Measurements from ENCODE around the gene CDPF1. TPM values are rescaled to one million over a fixed set of nuclear protein-coding genes. Genes with fewer than 3 reads are reported as not detected.

Gene CDPF1
- total and polyA plus RNA-seq, 2 of the 13 experiments (the other 11 are each of a cell fraction or from before 2014, with no cell fraction given), result 5.2 to 8.1 TPM

DNA sequence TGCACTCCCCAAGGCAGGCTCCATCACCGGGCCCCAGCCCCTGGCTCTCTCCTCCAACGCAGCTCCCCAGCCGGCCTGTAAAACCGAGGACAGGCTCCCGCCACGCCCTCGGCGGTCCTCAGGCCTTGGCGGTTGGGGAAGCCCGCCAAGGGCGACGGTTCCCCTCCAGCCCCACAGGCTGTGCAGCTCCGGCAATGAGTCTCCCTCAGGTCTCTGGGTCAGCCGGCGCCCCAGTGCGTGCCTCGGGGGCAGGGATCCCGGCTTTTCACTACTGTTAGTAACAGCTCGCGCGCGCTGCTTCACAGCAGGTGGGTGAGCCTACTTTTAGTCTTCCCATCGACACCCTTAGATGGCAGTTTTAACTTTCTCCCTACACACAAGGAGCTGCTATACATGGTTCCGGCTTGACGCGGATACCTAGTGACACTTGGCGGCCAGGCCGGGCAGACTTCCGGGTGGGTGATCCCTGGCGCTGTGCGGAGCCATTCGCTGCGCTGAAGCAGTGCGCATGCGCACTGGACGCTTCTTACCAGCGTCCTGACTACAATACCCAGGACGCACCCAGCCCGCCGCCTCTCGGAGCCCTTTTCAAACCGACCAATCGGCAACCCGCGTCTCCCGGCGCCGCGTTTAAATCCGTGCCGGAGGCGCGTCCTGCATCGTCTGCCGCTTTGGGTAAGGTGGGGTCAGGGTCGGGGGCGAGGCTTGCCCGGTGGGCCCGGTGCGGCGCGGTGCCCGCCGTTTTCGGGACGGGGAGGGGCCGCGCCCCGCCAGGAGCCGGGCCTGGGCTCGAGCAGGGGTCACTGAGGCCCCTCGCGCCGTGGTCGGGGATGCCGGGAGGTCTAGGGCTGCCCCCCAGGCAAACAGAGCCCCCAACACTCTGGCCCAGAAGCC lies 46.4 kb upstream of the CDPF1 start, which contains the start of gene GTSE1 (continued):
- TF ChIP-seq, protein P1, sequence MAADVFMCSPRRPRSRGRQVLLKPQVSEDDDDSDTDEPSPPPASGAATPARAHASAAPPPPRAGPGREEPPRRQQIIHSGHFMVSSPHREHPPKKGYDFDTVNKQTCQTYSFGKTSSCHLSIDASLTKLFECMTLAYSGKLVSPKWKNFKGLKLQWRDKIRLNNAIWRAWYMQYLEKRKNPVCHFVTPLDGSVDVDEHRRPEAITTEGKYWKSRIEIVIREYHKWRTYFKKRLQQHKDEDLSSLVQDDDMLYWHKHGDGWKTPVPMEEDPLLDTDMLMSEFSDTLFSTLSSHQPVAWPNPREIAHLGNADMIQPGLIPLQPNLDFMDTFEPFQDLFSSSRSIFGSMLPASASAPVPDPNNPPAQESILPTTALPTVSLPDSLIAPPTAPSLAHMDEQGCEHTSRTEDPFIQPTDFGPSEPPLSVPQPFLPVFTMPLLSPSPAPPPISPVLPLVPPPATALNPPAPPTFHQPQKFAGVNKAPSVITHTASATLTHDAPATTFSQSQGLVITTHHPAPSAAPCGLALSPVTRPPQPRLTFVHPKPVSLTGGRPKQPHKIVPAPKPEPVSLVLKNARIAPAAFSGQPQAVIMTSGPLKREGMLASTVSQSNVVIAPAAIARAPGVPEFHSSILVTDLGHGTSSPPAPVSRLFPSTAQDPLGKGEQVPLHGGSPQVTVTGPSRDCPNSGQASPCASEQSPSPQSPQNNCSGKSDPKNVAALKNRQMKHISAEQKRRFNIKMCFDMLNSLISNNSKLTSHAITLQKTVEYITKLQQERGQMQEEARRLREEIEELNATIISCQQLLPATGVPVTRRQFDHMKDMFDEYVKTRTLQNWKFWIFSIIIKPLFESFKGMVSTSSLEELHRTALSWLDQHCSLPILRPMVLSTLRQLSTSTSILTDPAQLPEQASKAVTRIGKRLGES (CRISPR knock-in tag; IDR thresholded peaks at IDR 0.05; ENCODE audit: borderline replicate concordance), result no peak
- TF ChIP-seq, protein P2, sequence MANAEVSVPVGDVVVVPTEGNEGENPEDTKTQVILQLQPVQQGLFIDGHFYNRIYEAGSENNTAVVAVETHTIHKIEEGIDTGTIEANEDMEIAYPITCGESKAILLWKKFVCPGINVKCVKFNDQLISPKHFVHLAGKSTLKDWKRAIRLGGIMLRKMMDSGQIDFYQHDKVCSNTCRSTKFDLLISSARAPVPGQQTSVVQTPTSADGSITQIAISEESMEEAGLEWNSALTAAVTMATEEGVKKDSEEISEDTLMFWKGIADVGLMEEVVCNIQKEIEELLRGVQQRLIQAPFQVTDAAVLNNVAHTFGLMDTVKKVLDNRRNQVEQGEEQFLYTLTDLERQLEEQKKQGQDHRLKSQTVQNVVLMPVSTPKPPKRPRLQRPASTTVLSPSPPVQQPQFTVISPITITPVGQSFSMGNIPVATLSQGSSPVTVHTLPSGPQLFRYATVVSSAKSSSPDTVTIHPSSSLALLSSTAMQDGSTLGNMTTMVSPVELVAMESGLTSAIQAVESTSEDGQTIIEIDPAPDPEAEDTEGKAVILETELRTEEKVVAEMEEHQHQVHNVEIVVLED (CRISPR knock-in tag; IDR thresholded peaks at IDR 0.05; ENCODE audit: borderline replicate concordance), result peak; percentile 94
- TF ChIP-seq ZSCAN9 (CRISPR knock-in tag; IDR thresholded peaks at IDR 0.05; ENCODE audit: borderline replicate concordance) (no peak), RORA (CRISPR knock-in tag; IDR thresholded peaks at IDR 0.05) (no peak), RFX3 (CRISPR knock-in tag; IDR thresholded peaks at IDR 0.05) (no peak), HES4 (CRISPR knock-in tag; IDR thresholded peaks at IDR 0.05; ENCODE audit: borderline replicate concordance) (peak; percentile 75; the same call in 1 of the 2 replicates), PAWR (CRISPR knock-in tag; IDR thresholded peaks at IDR 0.05; ENCODE audit: borderline replicate concordance) (no peak), ZBTB1 (CRISPR knock-in tag; IDR thresholded peaks at IDR 0.05; ENCODE audit: borderline replicate concordance) (no peak), ZNF180 (CRISPR knock-in tag; IDR thresholded peaks at IDR 0.05; ENCODE audit: borderline replicate concordance, low read depth) (no peak), ZNF382 (CRISPR knock-in tag; IDR thresholded peaks at IDR 0.05; ENCODE audit: borderline replicate concordance) (no peak)
- TF ChIP-seq, protein P3, sequence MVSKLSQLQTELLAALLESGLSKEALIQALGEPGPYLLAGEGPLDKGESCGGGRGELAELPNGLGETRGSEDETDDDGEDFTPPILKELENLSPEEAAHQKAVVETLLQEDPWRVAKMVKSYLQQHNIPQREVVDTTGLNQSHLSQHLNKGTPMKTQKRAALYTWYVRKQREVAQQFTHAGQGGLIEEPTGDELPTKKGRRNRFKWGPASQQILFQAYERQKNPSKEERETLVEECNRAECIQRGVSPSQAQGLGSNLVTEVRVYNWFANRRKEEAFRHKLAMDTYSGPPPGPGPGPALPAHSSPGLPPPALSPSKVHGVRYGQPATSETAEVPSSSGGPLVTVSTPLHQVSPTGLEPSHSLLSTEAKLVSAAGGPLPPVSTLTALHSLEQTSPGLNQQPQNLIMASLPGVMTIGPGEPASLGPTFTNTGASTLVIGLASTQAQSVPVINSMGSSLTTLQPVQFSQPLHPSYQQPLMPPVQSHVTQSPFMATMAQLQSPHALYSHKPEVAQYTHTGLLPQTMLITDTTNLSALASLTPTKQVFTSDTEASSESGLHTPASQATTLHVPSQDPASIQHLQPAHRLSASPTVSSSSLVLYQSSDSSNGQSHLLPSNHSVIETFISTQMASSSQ (IDR thresholded peaks at IDR 0.05; ENCODE audit: low read depth), result no peak
- TF ChIP-seq, protein P3 (CRISPR knock-in tag; IDR thresholded peaks at IDR 0.05; ENCODE audit: borderline replicate concordance), result 0 out of 2 replicates have a peak, but pooled peaks have one; percentile 11
- TF ChIP-seq, protein P4, sequence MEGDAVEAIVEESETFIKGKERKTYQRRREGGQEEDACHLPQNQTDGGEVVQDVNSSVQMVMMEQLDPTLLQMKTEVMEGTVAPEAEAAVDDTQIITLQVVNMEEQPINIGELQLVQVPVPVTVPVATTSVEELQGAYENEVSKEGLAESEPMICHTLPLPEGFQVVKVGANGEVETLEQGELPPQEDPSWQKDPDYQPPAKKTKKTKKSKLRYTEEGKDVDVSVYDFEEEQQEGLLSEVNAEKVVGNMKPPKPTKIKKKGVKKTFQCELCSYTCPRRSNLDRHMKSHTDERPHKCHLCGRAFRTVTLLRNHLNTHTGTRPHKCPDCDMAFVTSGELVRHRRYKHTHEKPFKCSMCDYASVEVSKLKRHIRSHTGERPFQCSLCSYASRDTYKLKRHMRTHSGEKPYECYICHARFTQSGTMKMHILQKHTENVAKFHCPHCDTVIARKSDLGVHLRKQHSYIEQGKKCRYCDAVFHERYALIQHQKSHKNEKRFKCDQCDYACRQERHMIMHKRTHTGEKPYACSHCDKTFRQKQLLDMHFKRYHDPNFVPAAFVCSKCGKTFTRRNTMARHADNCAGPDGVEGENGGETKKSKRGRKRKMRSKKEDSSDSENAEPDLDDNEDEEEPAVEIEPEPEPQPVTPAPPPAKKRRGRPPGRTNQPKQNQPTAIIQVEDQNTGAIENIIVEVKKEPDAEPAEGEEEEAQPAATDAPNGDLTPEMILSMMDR (CRISPR knock-in tag; IDR thresholded peaks at IDR 0.05), result peak; percentile 84

Data from HepG2 (cell line).